Prostate gland (tissue), 2 donors: Measurements from ENCODE around the gene SOX15.

Experiments
- CTCF ChIP-seq, 4 experiments: fragments of 200-600 bp in 2 of 4; fragments of 450-650 bp in 2 of 4; sonication (generic) in 2 of 4; IDR thresholded peaks; 1 replicate in 3 of 4; 2 replicates in 1 of 4; pipeline ENCODE4 v1.5.1; 2016 to 2019; ENCODE audit warnings: antibody characterized with exemption in 4 of 4, mild to moderate bottlenecking in 2 of 4, moderate library complexity in 2 of 4
- POLR2AphosphoS5 ChIP-seq: sonication (generic); formaldehyde crosslinking; IDR thresholded peaks from one replicate; pipeline ENCODE4 v1.6.1; 2017; ENCODE audit warnings: antibody characterized with exemption

- TF ChIP-seq POLR2AphosphoS5 (no peak), CTCF (IDR thresholded peaks at IDR 0.05) (no peak)
Measured at GRCh38 chr17:7570351-7570750, 19.5 kb downstream of the SOX15 start.
